K562 (cell line): ENCODE measurements around the gene DDX11. TPM values are rescaled to one million over a fixed set of nuclear protein-coding genes. Genes with fewer than 3 reads are reported as not detected.
A peak's percentile ranks its signal among the peaks of the same experiment; 100 is the strongest.
"Not testable (repeated sequence)": the region's sequence is repeated elsewhere in the genome, so short reads cannot be mapped to it uniquely, and the experiment has no call there.

ENCODE experiments used
- ATAC-seq: fragments of 200-7000 bp; cut with Tn5 transposase; 3 replicates; pipeline ENCODE4 v1.9.1; 2020; ENCODE audit warnings: moderate library complexity
- BruUV-seq: library from RNA; stranded (reverse); fragments of 400-500 nt; replicated peaks from 2 replicates; lab custom pipeline; 2021; lab: Mats Ljungman, UMichigan
- CTCF ChIA-PET: fragments of 300-600 bp; formaldehyde crosslinking; extraction: SDS; loops from one replicate; lab custom pipeline; 2021; ENCODE audit warnings: low intra/inter-chr PET ratio; lab: Yijun Ruan, JAX
- POLR2A ChIA-PET: fragments of 300-600, 350-650 bp; sonication (Branson Sonifier 250); formaldehyde crosslinking; extraction: SDS; loops from one replicate; lab custom pipeline; 2021; ENCODE audit warnings: antibody characterized with exemption, inconsistent platforms; lab: Yijun Ruan, JAX
- DNase-seq, 4 experiments: peaks; one replicate each; pipeline versions ENCODE4 v3.0.0 to v3.0.0-alpha.2; 2011 to 2018; ENCODE audit warnings: low spot score in 3 of 4, mixed read lengths in 3 of 4; ENCODE audit errors: extremely low read depth in 1 of 4
- FAIRE-seq: peaks from 2 replicates; lab custom pipeline; 2011; peaks lifted over from hg19 to GRCh38; lab: Jason Lieb, UNC
- H2AFZ ChIP-seq: 2 replicates; pipeline ENCODE4 v1.6.0; 2011; ENCODE audit warnings: low read depth, low read length, control low read depth, inconsistent platforms
- H3K27ac ChIP-seq: fragments of 200-600 bp; 3 replicates; pipeline ENCODE4 v1.8.0; 2011; ENCODE audit warnings: low read depth, mild to moderate bottlenecking, control low read depth, inconsistent platforms, low read length, moderate library complexity, mixed read lengths; ENCODE audit errors: extremely low read depth
- H3K27me3 ChIP-seq, 2 experiments: fragments of 300-600 bp in 1 of 2; 2 replicates in 1 of 2; 3 replicates in 1 of 2; pipeline versions ENCODE4 v1.6.0 to v1.8.0; 2011; ENCODE audit warnings: inconsistent platforms in 2 of 2, low read length in 2 of 2, mild to moderate bottlenecking in 1 of 2, mixed read lengths in 1 of 2, moderate library complexity in 1 of 2; ENCODE audit not compliant: control insufficient read depth in 2 of 2, insufficient read depth in 2 of 2
- H3K36me3 ChIP-seq: fragments of 300-600 bp; 3 replicates; pipeline ENCODE4 v1.8.0; 2011; ENCODE audit warnings: mild to moderate bottlenecking, low read length, inconsistent platforms; ENCODE audit not compliant: control insufficient read depth, insufficient read depth
- H3K4me1 ChIP-seq, 2 experiments: fragments of 200-600 bp in 1 of 2; replicated peaks in 1 of 2; 2 replicates in 1 of 2; 3 replicates in 1 of 2; pipeline versions ENCODE4 v1.5.1 to v1.8.0; 2011; ENCODE audit warnings: inconsistent platforms in 2 of 2, low read length in 2 of 2, mild to moderate bottlenecking in 1 of 2, mixed read lengths in 1 of 2, moderate library complexity in 1 of 2; ENCODE audit not compliant: control insufficient read depth in 2 of 2, insufficient read depth in 2 of 2
- H3K4me2 ChIP-seq: 2 replicates; pipeline ENCODE4 v1.6.1; 2011; ENCODE audit warnings: low read length, control low read depth, inconsistent platforms, mixed read lengths; ENCODE audit not compliant: insufficient read depth
- H3K4me3 ChIP-seq: fragments of 200-600 bp; sonication (generic), shearing (Covaris generic); 2 replicates; pipeline ENCODE4 v1.5.1; 2016; ENCODE audit warnings: control low read depth, inconsistent platforms
- H3K79me2 ChIP-seq: fragments of 200-600 bp; 3 replicates; pipeline ENCODE4 v1.8.0; 2011; ENCODE audit warnings: low read length, inconsistent platforms; ENCODE audit not compliant: control insufficient read depth, insufficient read depth
- H3K9ac ChIP-seq, 2 experiments: 2 replicates each; pipeline versions ENCODE4 v1.6.0 to v1.6.1; 2011; ENCODE audit warnings: low read depth in 2 of 2, low read length in 2 of 2, control low read depth in 1 of 2, inconsistent platforms in 1 of 2, mild to moderate bottlenecking in 1 of 2, mixed read lengths in 1 of 2; ENCODE audit not compliant: insufficient read depth in 1 of 2
- H3K9me1 ChIP-seq: one replicate; pipeline ENCODE4 v1.6.0; 2011; ENCODE audit warnings: inconsistent platforms, mild to moderate bottlenecking, low read length, moderate library complexity; ENCODE audit not compliant: control insufficient read depth, insufficient read depth
- H3K9me3 ChIP-seq: replicated peaks from 2 replicates; pipeline ENCODE4 v1.5.1; 2011; ENCODE audit warnings: low read depth, low read length, inconsistent platforms; ENCODE audit not compliant: control insufficient read depth, insufficient read depth
- H4K20me1 ChIP-seq: replicated peaks from 2 replicates; pipeline ENCODE4 v1.6.1; 2011; ENCODE audit warnings: low read length, inconsistent platforms, mixed read lengths; ENCODE audit not compliant: control insufficient read depth, insufficient read depth
- NFIC ChIP-seq: fragments of 450-650 bp; IDR thresholded peaks from 2 replicates; pipeline ENCODE4 v1.6.1; 2017; ENCODE audit warnings: mild to moderate bottlenecking, inconsistent platforms
- NFIX ChIP-seq: fragments of 250-450 bp; sonication (Bioruptor Pico); IDR thresholded peaks from 2 replicates; pipeline ENCODE4 v1.4.0; 2020; ENCODE audit warnings: low read depth, mild to moderate bottlenecking, moderate library complexity
- WGBS: fragments of 100-300 bp; shearing (Covaris generic); methylation state at CpG from one replicate; pipeline ENCODE4 v1.1.6; 2016; ENCODE audit warnings: low coverage, mixed read lengths; ENCODE audit not compliant: insufficient coverage; ENCODE audit errors: missing lambda C conversion rate; 5-methylcytosine and 5-hydroxymethylcytosine counted together
- in situ Hi-C: fragments of 300-500 bp; cut with MboI; formaldehyde crosslinking; loops from 4 replicates; pipeline ENCODE4 v1.15.0; 2018; ENCODE audit warnings: inconsistent platforms, mixed read lengths
- intact Hi-C: fragments of 100-400 bp; cut with micrococcal nuclease; formaldehyde crosslinking; loops from 2 replicates; pipeline ENCODE4 v1.14.2; 2022
- polyA plus RNA-seq, 8 experiments: library from polyadenylated mRNA; depleted of rRNA in 4 of 8; stranded (reverse) in 5 of 8; unstranded in 3 of 8; fragments of >200 nt; fragmentation: Nextera tagmentation in 2 of 8; fragmentation: Illumina TruSeq in 1 of 8; extraction: Ambion mirVana in 2 of 8; extraction: Trizol in 1 of 8; gene quantifications; 2 replicates each; pipeline versions ENCODE4 v1.2.1 to v1.2.3, GENCODE V29; 2011 to 2014; ENCODE audit warnings: inconsistent platforms in 1 of 8, missing spikeins in 1 of 8
- total RNA-seq, 7 experiments: library from RNA; depleted of rRNA in 6 of 7; stranded (reverse); fragments of >200 nt in 6 of 7; fragmentation: Illumina TruSeq in 2 of 7; extraction: Trizol in 2 of 7; gene quantifications; 2 replicates each; pipeline versions ENCODE4 v1.2.1 to v1.2.3, GENCODE V29; 2011 to 2021; ENCODE audit warnings: low replicate concordance in 1 of 7

DDX11 gene
- total and polyA plus RNA-seq, 9 of the 15 experiments (the other 6 are each of a cell fraction or from before 2014, with no cell fraction given): 3.6 to 93.2 (median 42.5) TPM

DNA sequence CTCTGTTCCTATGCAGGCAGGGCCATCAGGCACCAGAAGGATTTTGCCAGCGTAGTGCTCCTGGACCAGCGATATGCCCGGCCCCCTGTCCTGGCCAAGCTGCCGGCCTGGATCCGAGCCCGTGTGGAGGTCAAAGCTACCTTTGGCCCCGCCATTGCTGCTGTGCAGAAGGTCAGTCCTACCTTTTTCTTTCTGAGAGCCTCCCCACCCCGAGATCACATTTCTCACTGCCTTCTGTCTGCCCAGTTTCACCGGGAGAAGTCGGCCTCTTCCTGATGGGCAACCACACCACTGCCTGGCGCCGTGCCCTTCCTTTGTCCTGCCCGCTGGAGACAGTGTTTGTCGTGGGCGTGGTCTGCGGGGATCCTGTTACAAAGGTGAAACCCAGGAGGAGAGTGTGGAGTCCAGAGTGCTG, 29.9 kb downstream of the DDX11 start:
- BruUV-seq, H3K9ac ChIP-seq, H3K4me1 ChIP-seq, H3K27me3 ChIP-seq, CTCF ChIA-PET, H4K20me1 ChIP-seq, in situ Hi-C loops, POLR2A ChIA-PET, H2AFZ ChIP-seq, H3K79me2 ChIP-seq, H3K27ac ChIP-seq, H3K4me2 ChIP-seq, DNase-seq, H3K9me1 ChIP-seq, intact Hi-C loops, H3K9me3 ChIP-seq, ATAC-seq, H3K4me3 ChIP-seq, FAIRE-seq: not testable (repeated sequence)
- WGBS: 89% methylated on average over 8 of the region's 16 CpGs
- H3K36me3 ChIP-seq: peaks cover 12% of the 10 kb centered on the region; the same call in 1 of the 3 replicates

- H3K27me3 ChIP-seq, H3K4me3 ChIP-seq, CTCF ChIA-PET, DNase-seq, H3K9me3 ChIP-seq, ATAC-seq, H3K79me2 ChIP-seq, H3K9ac ChIP-seq, H3K4me2 ChIP-seq, H3K27ac ChIP-seq, H2AFZ ChIP-seq, in situ Hi-C loops, H4K20me1 ChIP-seq, H3K9me1 ChIP-seq, FAIRE-seq, H3K4me1 ChIP-seq, intact Hi-C loops, POLR2A ChIA-PET: not testable (repeated sequence)
- peak; percentile 88 for TF ChIP-seq NFIC
- TF ChIP-seq NFIX (CRISPR knock-in tag): 0 out of 2 replicates have a peak, but pooled peaks have one; percentile 18
- BruUV-seq: TSS peak; percentile 60
- WGBS: 77% methylated on average over 3 of the region's 4 CpGs
- peaks cover 12% of the 10 kb centered on the region; the same call in 1 of the 3 replicates for H3K36me3 ChIP-seq
Measured at GRCh38 chr12:31104220-31104619, 30.6 kb downstream of the DDX11 start.

DNA sequence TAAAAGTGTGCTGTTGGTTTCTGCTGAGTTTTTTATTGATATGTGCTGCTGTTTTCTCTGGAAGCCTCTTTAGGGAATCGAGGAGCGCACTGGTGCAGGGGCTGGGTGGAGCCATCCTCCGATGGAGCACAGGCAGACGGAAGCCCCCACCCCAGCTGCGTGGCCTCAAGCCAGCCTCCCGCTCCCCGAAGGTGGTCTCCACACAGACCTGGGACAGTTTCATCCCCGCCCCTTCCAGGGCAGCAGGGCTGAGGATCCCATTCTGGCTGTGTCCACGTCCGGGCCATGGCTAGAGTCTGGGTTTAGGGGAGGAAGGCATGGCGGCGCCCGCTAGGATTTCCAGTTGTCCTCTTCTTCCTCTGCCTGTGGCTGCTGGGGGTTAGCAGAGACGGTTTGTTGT, 31.1 kb downstream of the DDX11 start:
- H3K4me2 ChIP-seq, FAIRE-seq, DNase-seq, BruUV-seq, POLR2A ChIA-PET, H3K79me2 ChIP-seq, H3K4me3 ChIP-seq, H3K9ac ChIP-seq, H2AFZ ChIP-seq, H4K20me1 ChIP-seq, ATAC-seq, intact Hi-C loops, H3K9me3 ChIP-seq, H3K4me1 ChIP-seq, H3K9me1 ChIP-seq, CTCF ChIA-PET, in situ Hi-C loops, H3K27ac ChIP-seq, H3K27me3 ChIP-seq: not testable (repeated sequence)
- 94% methylated on average over 6 of the region's 14 CpGs for WGBS
- peaks cover 12% of the 10 kb centered on the region; the same call in 1 of the 3 replicates for H3K36me3 ChIP-seq
